Measurements from ENCODE around the gene PSMD11.
"Not testable (repeated sequence)": the region's sequence is repeated elsewhere in the genome, so short reads cannot be mapped to it uniquely, and the experiment has no call there.

The PSMD11 gene

GRCh38 chr17:32520104-32520701 is 75.9 kb downstream of the PSMD11 start:
- no peak for TF ChIP-seq CTCF (conservative IDR thresholded peaks at IDR 0.05)
- H3K27ac ChIP-seq = peak overlapping the region; percentile 59

GRCh38 chr17:32520737-32521404 is 76.6 kb downstream of the PSMD11 start:
- no peak for TF ChIP-seq CTCF (conservative IDR thresholded peaks at IDR 0.05)
- H3K27ac ChIP-seq = no peak overlapping the region

GRCh38 chr17:32523017-32523680 is 78.8 kb downstream of the PSMD11 start:
- TF ChIP-seq CTCF (conservative IDR thresholded peaks at IDR 0.05) = no peak
- no peak overlapping the region for H3K27ac ChIP-seq

- no peak overlapping the region for H3K27ac ChIP-seq
- TF ChIP-seq CTCF (conservative IDR thresholded peaks at IDR 0.05) = no peak
Measured at GRCh38 chr17:32523827-32524552, 79.7 kb downstream of the PSMD11 start.

GRCh38 chr17:32524553-32524880 is 80.2 kb downstream of the PSMD11 start:
- H3K27ac ChIP-seq = not testable (repeated sequence)

GRCh38 chr17:32525122-32525521 is 80.8 kb downstream of the PSMD11 start:
- TF ChIP-seq CTCF (conservative IDR thresholded peaks at IDR 0.05) = no peak
- no peak overlapping the region for H3K27ac ChIP-seq

GRCh38 chr17:32527146-32527545 is 82.8 kb downstream of the PSMD11 start:
- no peak for TF ChIP-seq CTCF (conservative IDR thresholded peaks at IDR 0.05)
- no peak overlapping the region for H3K27ac ChIP-seq
